ENCODE results near the gene MCOLN3.
"Not testable (repeated sequence)": the region's sequence is repeated elsewhere in the genome, so short reads cannot be mapped to it uniquely, and the experiment has no call there.

MCOLN3 gene

DNA sequence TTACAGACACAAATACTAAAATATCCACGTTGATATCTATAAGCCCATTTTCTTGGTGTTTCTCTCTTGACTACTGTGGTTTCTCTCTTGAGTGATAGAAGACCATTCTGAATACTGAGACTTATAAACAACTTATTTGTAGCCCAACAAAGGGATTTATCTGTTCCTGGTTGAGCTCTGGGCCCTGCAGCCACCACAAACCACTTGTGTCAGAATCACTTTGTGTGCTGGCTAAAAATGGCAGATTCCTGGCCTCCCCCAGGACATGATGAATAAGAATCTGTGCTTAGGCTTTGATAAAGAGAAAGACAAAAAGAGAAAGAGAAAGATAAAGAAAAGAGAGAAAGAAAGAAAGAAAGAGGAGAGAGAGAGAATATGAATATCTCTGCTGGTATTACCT, 32.5 kb downstream of the MCOLN3 start:
- no peak for DNase-seq
- TF ChIP-seq, protein P1, sequence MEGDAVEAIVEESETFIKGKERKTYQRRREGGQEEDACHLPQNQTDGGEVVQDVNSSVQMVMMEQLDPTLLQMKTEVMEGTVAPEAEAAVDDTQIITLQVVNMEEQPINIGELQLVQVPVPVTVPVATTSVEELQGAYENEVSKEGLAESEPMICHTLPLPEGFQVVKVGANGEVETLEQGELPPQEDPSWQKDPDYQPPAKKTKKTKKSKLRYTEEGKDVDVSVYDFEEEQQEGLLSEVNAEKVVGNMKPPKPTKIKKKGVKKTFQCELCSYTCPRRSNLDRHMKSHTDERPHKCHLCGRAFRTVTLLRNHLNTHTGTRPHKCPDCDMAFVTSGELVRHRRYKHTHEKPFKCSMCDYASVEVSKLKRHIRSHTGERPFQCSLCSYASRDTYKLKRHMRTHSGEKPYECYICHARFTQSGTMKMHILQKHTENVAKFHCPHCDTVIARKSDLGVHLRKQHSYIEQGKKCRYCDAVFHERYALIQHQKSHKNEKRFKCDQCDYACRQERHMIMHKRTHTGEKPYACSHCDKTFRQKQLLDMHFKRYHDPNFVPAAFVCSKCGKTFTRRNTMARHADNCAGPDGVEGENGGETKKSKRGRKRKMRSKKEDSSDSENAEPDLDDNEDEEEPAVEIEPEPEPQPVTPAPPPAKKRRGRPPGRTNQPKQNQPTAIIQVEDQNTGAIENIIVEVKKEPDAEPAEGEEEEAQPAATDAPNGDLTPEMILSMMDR (IDR thresholded peaks at IDR 0.05; ENCODE audit: low read depth, low read length, missing control alignments): no peak
- in situ Hi-C loops (cut with HindIII; ENCODE audit: low pct_ligation_motif_present, low sequenced_read_pairs): no loop called here
- H3K4me3 ChIP-seq (ENCODE audit: low read depth, low read length): no peak overlapping the region
- peaks cover 3% of the 10 kb centered on the region for H3K27me3 ChIP-seq (replicated peaks)
- no peak overlapping the region for H3K27ac ChIP-seq
- no peaks in the 10 kb centered on the region for H3K36me3 ChIP-seq (replicated peaks)

DNA sequence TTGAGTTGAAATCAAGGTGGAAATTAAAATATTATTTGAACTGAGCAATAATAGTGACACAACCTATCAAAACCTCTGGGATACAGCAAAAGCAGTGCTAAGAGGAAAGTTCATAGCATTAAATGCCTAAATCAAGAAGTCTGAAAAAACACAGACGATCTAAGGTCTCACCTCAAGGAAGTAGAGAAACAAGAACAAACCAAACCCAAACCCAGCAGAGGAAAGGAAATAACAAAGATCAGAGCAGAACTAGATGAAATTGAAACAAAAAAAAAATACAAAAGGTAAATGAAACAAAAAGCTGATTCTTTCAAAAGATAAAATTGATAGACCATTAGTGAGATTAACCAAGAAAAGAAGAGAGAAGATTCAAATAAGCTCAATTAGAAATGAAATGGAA, 42.7 kb downstream of the MCOLN3 start:
- H3K27ac ChIP-seq; H3K36me3 ChIP-seq (replicated peaks); H3K4me3 ChIP-seq (ENCODE audit: low read depth, low read length); in situ Hi-C loops (cut with HindIII; ENCODE audit: low pct_ligation_motif_present, low sequenced_read_pairs); DNase-seq: not testable (repeated sequence)
- H3K27me3 ChIP-seq (replicated peaks): peaks cover 38% of the 10 kb centered on the region

DNA sequence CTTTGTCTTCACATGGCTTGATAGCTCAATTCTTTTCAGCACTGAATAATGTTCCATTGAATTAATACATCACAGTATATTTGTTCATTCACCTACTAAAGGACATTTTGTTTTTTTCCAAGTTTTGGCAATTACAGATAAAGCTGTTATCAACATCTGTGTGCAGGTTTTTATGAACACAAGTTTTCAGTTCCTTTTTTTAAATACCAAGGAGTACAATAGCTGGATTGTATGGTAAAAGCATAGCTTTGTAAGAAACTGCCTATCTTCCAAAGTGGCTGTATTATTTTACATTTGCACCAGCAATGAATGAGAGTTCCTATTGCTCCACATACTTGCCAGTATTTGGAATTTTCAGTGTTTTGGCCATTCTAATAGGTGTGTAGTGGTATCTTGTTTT, 46.6 kb downstream of the MCOLN3 start:
- in situ Hi-C loops (cut with HindIII; ENCODE audit: low pct_ligation_motif_present, low sequenced_read_pairs): no loop called here
- Histone ChIP-seq H3K27ac (no peak overlapping the region), H3K4me3 (ENCODE audit: low read depth, low read length) (no peak overlapping the region), H3K27me3 (replicated peaks) (peaks cover 65% of the 10 kb centered on the region), H3K36me3 (replicated peaks) (no peaks in the 10 kb centered on the region)
- TF ChIP-seq, protein P1 (IDR thresholded peaks at IDR 0.05; ENCODE audit: low read depth, low read length, missing control alignments): no peak
- DNase-seq: no peak

DNA sequence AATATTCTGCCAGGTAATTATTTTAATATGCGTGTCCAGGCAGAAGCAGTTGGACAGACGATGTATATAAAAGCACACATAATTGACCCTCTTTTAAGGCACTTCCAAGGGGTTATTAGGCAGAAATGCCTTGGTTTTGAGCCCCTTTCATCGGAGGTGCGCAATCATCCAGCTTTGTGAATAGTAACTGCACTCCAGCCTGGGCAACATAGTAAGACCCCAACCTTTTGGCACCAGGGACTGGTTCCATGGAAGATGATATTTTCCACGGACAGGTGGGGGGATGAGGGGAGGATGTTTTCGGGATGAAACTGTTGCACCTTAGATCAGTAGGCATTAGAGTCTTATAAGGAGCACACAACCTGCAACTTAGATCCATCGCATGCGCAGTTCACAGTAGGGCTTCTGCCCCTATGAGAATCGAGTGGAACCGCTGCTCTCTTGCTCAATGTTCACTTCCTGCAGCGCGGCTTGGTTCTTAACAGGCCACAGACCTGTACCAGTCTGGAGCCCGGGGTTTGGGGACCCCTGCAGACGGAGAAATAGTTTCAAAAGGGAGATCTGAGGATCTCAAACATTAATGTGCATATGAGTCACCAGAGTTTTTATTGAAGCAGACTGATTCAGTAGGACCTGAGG, 49.5 kb downstream of the MCOLN3 start:
- TF ChIP-seq, protein P1 (IDR thresholded peaks at IDR 0.05; ENCODE audit: low read depth, low read length, missing control alignments): no peak
- Histone ChIP-seq H3K27me3 (replicated peaks) (peaks cover 70% of the 10 kb centered on the region), H3K27ac (no peak overlapping the region), H3K4me3 (ENCODE audit: low read depth, low read length) (no peak overlapping the region), H3K36me3 (replicated peaks) (no peaks in the 10 kb centered on the region)
- DNase-seq: no peak
- in situ Hi-C loops (cut with HindIII; ENCODE audit: low pct_ligation_motif_present, low sequenced_read_pairs): no loop called here

DNA sequence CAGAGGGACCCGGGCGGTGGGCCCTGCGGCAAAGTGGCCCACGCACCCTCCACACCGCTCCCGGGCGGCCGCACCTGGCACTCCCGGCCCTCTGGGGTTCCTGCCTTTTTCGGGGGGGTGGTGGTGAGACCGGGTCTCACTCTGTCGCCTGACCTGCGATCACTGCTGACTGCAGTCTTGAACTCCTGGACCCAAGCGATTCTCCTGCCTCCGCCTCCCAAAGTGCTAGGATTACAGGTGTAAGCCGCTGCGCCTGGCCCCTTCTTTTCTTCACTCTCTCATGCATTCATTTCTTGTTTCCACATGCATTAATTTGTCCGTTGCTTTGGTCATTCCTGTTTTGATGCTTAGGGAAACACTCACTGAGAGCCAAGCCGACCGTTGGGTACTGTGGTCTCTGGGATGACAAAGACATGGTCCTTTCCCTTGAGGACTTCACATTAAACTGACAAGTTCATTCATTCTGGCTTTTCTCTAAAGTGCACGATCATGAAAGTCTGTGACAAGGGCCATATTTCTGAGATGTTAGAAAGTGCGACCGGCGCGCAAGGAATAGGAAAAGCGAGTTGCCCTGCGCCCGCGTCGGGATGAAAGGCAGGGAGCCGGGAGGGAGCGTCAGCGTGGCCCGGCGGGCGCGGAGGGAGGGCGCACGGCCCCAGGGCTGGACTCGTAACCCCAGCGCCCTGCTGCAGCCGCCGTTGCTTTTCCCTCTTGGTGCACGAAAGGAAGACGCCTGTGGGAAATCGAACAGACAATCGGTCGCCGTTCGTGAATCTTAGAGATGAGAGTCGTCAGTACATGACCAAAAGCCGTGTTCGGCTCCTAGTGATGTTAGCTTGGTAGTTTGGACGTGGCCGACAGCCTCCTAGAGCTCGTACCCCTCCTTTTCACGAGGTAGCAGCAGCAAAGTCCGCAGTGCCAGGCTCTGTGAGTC, 50.4 kb downstream of the MCOLN3 start:
- H3K4me3 ChIP-seq (ENCODE audit: low read depth, low read length): peak overlapping the region; percentile 56

More for the DNA sequence above, 50.4 kb downstream of the MCOLN3 start:
- in situ Hi-C loops (cut with HindIII; ENCODE audit: low pct_ligation_motif_present, low sequenced_read_pairs): no loop called here
- Histone ChIP-seq H3K27me3 (replicated peaks) (peaks cover 66% of the 10 kb centered on the region), H3K27ac (no peak overlapping the region), H3K36me3 (replicated peaks) (no peaks in the 10 kb centered on the region)
- TF ChIP-seq, protein P1 (IDR thresholded peaks at IDR 0.05; ENCODE audit: low read depth, low read length, missing control alignments): no peak
- no peak for DNase-seq
